ENCODE measurements around the gene NKX2-3.

The NKX2-3 gene

DNA sequence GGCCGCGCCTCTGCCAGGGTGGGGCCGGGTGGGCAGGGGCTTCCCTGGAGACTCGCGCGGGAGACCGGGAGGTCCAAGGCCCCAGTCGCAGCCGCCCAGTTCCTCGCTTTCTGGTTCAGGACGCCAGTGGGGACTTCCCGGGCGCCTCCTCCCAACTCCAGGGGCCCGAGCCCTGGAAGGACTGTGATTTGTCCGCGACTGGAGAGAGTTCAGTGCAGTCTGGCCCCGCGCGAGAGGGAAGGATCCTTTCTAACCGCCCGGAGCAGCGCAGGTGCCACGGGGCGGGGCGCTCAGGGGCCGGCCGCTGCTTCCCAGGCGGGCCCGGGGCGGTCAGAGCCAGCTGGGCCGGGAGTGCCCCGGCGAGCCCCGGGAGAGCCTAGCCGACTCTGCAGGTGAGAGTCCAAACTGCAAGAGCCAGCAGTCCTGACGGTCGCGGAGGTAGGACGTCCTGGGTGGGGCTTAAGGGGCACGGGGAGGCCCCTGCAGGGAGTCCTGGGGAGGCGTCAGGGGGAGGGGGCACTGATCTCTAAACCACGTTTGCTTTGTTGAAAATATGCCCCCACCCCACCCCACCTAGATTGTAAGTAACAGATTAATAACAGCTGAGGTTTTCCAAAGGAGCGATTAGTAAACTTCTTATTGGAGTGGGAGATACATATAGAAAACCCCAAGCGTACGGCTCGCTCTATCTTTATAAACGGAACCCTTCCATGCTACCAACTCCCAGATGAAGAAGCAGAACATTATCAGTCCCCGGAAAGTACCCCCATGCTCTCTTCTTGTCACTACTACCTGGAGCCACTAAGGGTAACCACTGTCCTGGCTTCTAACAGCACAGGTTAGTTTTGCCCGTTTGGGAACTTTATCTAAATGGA lies 8.2 kb downstream of the NKX2-3 start:
- H3K4me3 ChIP-seq (ENCODE audit: low read depth, low read length), result no peak overlapping the region
- no peak for DNase-seq (ENCODE audit: low read depth)
- TF ChIP-seq CTCF (IDR thresholded peaks at IDR 0.05; ENCODE audit: insufficient read depth, low read depth, low read length, missing control alignments), result no peak

DNA sequence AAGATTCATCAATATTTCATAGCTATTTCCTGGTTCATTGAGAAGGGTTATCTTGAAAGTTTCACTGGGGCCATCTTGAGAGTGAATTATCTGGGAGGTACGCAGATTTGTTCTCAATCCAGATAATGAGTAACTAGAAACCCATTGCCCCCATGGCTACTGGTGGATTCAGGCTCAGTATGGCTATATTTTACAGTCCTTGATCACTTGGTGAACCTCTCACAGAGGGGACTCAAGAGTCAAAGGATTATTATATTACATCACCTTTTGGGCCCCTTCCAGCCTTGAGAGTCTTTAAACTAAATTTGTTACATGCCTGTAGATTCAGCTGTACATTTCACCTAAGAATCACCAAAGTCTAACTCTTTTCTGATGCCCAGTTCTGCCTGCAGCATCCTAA lies 11.6 kb downstream of the NKX2-3 start:
- DNase-seq (ENCODE audit: low read depth), result no peak
- TF ChIP-seq CTCF (IDR thresholded peaks at IDR 0.05; ENCODE audit: insufficient read depth, low read depth, low read length, missing control alignments), result no peak

DNA sequence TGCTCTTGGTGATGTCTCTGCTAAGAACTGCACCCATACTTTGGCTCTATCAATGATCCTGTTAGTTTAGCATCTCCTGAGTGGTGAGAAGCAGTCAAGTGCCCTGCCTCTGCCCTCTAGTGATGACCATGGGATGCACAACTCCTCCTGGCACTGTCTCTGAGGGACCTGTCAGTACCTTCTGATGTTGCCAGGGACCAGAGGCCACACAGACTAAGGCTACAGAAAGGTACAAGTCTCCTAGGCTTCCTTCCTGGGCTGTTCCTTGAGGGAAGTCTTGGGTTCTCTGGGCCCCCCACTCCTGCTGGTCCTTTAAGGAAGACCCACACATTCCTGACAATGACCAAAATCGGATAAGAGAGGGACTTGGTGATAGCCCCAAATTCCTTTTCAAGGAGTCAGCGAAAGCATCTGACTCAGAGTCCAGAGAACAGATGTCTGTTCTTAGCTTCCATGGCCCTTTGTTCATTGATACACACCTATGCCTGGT lies 15.3 kb downstream of the NKX2-3 start:
- peak; percentile 42 for DNase-seq (ENCODE audit: low read depth)
- H3K4me3 ChIP-seq (ENCODE audit: low read depth, low read length), result no peak overlapping the region
- TF ChIP-seq CTCF (IDR thresholded peaks at IDR 0.05; ENCODE audit: insufficient read depth, low read depth, low read length, missing control alignments), result peak; percentile 47

More for the DNA sequence above, 11.6 kb downstream of the NKX2-3 start:
- H3K4me3 ChIP-seq (ENCODE audit: low read depth, low read length), result no peak overlapping the region

DNA sequence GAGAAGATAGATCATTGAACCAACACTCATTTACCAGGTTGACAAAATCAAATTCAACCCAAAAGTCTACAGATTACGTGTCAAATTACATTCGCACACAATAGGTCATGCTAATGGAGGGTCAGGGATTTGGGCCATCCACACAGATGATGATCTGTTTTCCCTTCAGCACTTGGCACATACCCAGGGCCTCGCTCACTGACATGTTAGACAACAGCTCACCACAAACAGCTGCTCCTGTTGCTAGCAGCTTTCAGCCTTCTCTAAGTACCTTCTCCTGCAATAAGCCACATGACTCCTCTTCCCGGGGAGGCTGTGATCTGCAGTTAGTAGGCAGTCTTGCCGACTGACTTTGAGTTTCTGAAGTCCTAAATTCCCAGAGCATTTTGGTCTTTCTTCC lies 18.4 kb downstream of the NKX2-3 start:
- no peak overlapping the region for H3K4me3 ChIP-seq (ENCODE audit: low read depth, low read length)
- DNase-seq (ENCODE audit: low read depth), result peak; percentile 37
- TF ChIP-seq CTCF (IDR thresholded peaks at IDR 0.05; ENCODE audit: insufficient read depth, low read depth, low read length, missing control alignments), result no peak

DNA sequence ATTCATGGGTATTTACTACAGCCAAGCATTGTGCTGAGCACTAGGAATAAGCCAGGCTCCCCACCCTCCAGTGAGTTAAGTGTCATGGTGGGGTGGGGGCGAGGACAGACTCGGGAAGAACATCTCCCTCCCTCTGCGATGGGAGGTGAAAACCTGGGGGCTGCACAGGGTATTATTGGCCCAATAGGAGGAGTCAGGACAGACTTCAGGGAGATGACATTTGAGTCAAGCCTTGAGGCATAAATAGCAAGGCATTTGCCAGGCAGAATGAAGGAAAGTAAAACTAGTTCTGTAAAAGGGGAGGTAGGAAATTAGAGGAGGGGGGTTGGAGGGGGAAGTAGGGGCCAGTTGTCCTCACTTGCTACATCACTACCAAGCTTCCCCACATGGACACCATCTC lies 18.9 kb downstream of the NKX2-3 start:
- TF ChIP-seq CTCF (IDR thresholded peaks at IDR 0.05; ENCODE audit: insufficient read depth, low read depth, low read length, missing control alignments), result no peak
- DNase-seq (ENCODE audit: low read depth), result no peak
- no peak overlapping the region for H3K4me3 ChIP-seq (ENCODE audit: low read depth, low read length)

DNA sequence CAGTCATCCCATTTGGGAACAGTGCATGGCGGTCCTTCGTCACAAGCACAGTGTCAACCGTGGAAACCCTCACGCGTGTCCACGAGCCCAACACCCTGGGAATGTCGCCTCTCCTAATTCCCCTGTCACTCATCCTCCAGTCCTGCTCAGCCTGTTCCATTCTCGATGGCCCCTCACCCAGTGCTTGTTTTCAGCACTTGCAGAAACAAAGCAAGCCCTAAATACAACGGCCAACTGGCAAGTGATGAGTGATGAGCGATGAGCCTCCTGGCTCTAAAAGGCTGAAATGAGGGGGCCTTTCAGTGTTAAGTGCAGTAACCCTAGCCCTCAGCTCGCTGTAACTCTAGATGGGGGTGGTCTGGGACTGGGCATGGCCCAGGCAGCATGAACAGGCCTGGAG lies 22.6 kb downstream of the NKX2-3 start:
- no peak for DNase-seq (ENCODE audit: low read depth)
- no peak overlapping the region for H3K4me3 ChIP-seq (ENCODE audit: low read depth, low read length)
- no peak for TF ChIP-seq CTCF (IDR thresholded peaks at IDR 0.05; ENCODE audit: insufficient read depth, low read depth, low read length, missing control alignments)

Data from GM12865 (cell line).